ENCODE data around the gene SV2C. TPM values are rescaled to one million over a fixed set of nuclear protein-coding genes. Genes with fewer than 3 reads are reported as not detected.
"Not testable (repeated sequence)": the region's sequence is repeated elsewhere in the genome, so short reads cannot be mapped to it uniquely, and the experiment has no call there.

SV2C gene
- polyA plus RNA-seq, 1 donor: 3.0 TPM

GRCh38 chr5:76074487-76075065 lies 8.6 kb upstream of the SV2C start:
- WGBS (ENCODE audit: insufficient coverage, low lambda C conversion rate): 67% methylated on average over 1 of the region's 2 CpGs
- H3K27me3 ChIP-seq (ENCODE audit: control insufficient read depth, insufficient read depth, low read length): peaks cover 10% of the 10 kb centered on the region
- DNase-seq: no peak

GRCh38 chr5:76081811-76082771 lies 1.1 kb upstream of the SV2C start:
- Histone ChIP-seq H3K9me3 (ENCODE audit: control insufficient read depth, low read depth, low read length) (no peaks in the 10 kb centered on the region), H3K27me3 (ENCODE audit: control insufficient read depth, insufficient read depth, low read length) (peaks cover 70% of the 10 kb centered on the region), H3K27ac (ENCODE audit: low read length) (no peak overlapping the region), H3K4me1 (ENCODE audit: control insufficient read depth, insufficient read depth, low read length) (no peaks in the 10 kb centered on the region), H3K36me3 (ENCODE audit: control insufficient read depth, insufficient read depth, low read length) (no peaks in the 10 kb centered on the region), H3K4me3 (ENCODE audit: low read length) (no peak overlapping the region)
- DNase-seq: no peak
- WGBS (ENCODE audit: insufficient coverage, low lambda C conversion rate): 11% methylated on average over 1 of the region's 45 CpGs

More at GRCh38 chr5:76074487-76075065, 8.6 kb upstream of the SV2C start:
- H3K36me3 ChIP-seq (ENCODE audit: control insufficient read depth, insufficient read depth, low read length): no peaks in the 10 kb centered on the region
- H3K4me1 ChIP-seq (ENCODE audit: control insufficient read depth, insufficient read depth, low read length): no peaks in the 10 kb centered on the region
- H3K9me3 ChIP-seq (ENCODE audit: control insufficient read depth, low read depth, low read length): no peaks in the 10 kb centered on the region
- H3K27ac ChIP-seq (ENCODE audit: low read length): no peak overlapping the region
- H3K4me3 ChIP-seq (ENCODE audit: low read length): no peak overlapping the region

- no peak for DNase-seq
- WGBS (ENCODE audit: insufficient coverage, low lambda C conversion rate): 7% methylated on average over 3 of the region's 50 CpGs
- Histone ChIP-seq H3K4me1 (ENCODE audit: control insufficient read depth, insufficient read depth, low read length) (no peaks in the 10 kb centered on the region), H3K27ac (ENCODE audit: low read length) (no peak overlapping the region), H3K27me3 (ENCODE audit: control insufficient read depth, insufficient read depth, low read length) (peaks cover 68% of the 10 kb centered on the region), H3K36me3 (ENCODE audit: control insufficient read depth, insufficient read depth, low read length) (no peaks in the 10 kb centered on the region), H3K4me3 (ENCODE audit: low read length) (peak overlapping the region; percentile 23), H3K9me3 (ENCODE audit: control insufficient read depth, low read depth, low read length) (no peaks in the 10 kb centered on the region)
These were observed 642 bp downstream of the SV2C start for GRCh38 chr5:76083555-76084495.

- Histone ChIP-seq H3K27ac (ENCODE audit: low read length) (no peak overlapping the region), H3K4me1 (ENCODE audit: control insufficient read depth, insufficient read depth, low read length) (no peaks in the 10 kb centered on the region), H3K9me3 (ENCODE audit: control insufficient read depth, low read depth, low read length) (no peaks in the 10 kb centered on the region), H3K36me3 (ENCODE audit: control insufficient read depth, insufficient read depth, low read length) (no peaks in the 10 kb centered on the region), H3K4me3 (ENCODE audit: low read length) (no peak overlapping the region), H3K27me3 (ENCODE audit: control insufficient read depth, insufficient read depth, low read length) (peaks cover 68% of the 10 kb centered on the region)
- no peak for DNase-seq
- no CpG with 5 or more reads among the region's 74 CpGs for WGBS (ENCODE audit: insufficient coverage, low lambda C conversion rate)
These were observed 1.5 kb downstream of the SV2C start for GRCh38 chr5:76084496-76085242.

GRCh38 chr5:76085243-76085579 lies 2.0 kb downstream of the SV2C start:
- no peaks in the 10 kb centered on the region for H3K4me1 ChIP-seq (ENCODE audit: control insufficient read depth, insufficient read depth, low read length)
- H3K27me3 ChIP-seq (ENCODE audit: control insufficient read depth, insufficient read depth, low read length): peaks cover 67% of the 10 kb centered on the region
- no peak for DNase-seq
- no peak overlapping the region for H3K4me3 ChIP-seq (ENCODE audit: low read length)
- H3K9me3 ChIP-seq (ENCODE audit: control insufficient read depth, low read depth, low read length): no peaks in the 10 kb centered on the region
- no peak overlapping the region for H3K27ac ChIP-seq (ENCODE audit: low read length)
- 40% methylated on average over 1 of the region's 7 CpGs for WGBS (ENCODE audit: insufficient coverage, low lambda C conversion rate)
- H3K36me3 ChIP-seq (ENCODE audit: control insufficient read depth, insufficient read depth, low read length): no peaks in the 10 kb centered on the region

- H3K4me1 ChIP-seq (ENCODE audit: control insufficient read depth, insufficient read depth, low read length): no peaks in the 10 kb centered on the region
- H3K4me3 ChIP-seq (ENCODE audit: low read length): no peak overlapping the region
- peaks cover 58% of the 10 kb centered on the region for H3K27me3 ChIP-seq (ENCODE audit: control insufficient read depth, insufficient read depth, low read length)
- no peaks in the 10 kb centered on the region for H3K36me3 ChIP-seq (ENCODE audit: control insufficient read depth, insufficient read depth, low read length)
- H3K9me3 ChIP-seq (ENCODE audit: control insufficient read depth, low read depth, low read length): no peaks in the 10 kb centered on the region
- WGBS (ENCODE audit: insufficient coverage, low lambda C conversion rate): no CpG with 5 or more reads among the region's 4 CpGs
- no peak overlapping the region for H3K27ac ChIP-seq (ENCODE audit: low read length)
- no peak for DNase-seq
These were observed 2.9 kb downstream of the SV2C start for GRCh38 chr5:76086095-76086494.

- 100% methylated on average over 1 of the region's 2 CpGs for WGBS (ENCODE audit: insufficient coverage, low lambda C conversion rate)
- peaks cover 32% of the 10 kb centered on the region for H3K27me3 ChIP-seq (ENCODE audit: control insufficient read depth, insufficient read depth, low read length)
- DNase-seq; H3K36me3 ChIP-seq (ENCODE audit: control insufficient read depth, insufficient read depth, low read length); H3K4me1 ChIP-seq (ENCODE audit: control insufficient read depth, insufficient read depth, low read length); H3K9me3 ChIP-seq (ENCODE audit: control insufficient read depth, low read depth, low read length); H3K4me3 ChIP-seq (ENCODE audit: low read length); H3K27ac ChIP-seq (ENCODE audit: low read length): not testable (repeated sequence)
These were observed 6.0 kb downstream of the SV2C start for GRCh38 chr5:76089156-76089555.

- H3K36me3 ChIP-seq (ENCODE audit: control insufficient read depth, insufficient read depth, low read length): no peaks in the 10 kb centered on the region
- DNase-seq: no peak
- no CpG with 5 or more reads among the region's 1 CpG for WGBS (ENCODE audit: insufficient coverage, low lambda C conversion rate)
These were observed 8.2 kb downstream of the SV2C start for GRCh38 chr5:76091351-76091750.

GRCh38 chr5:76099286-76099702 lies 16.1 kb downstream of the SV2C start:
- Histone ChIP-seq H3K4me1 (ENCODE audit: control insufficient read depth, insufficient read depth, low read length) (no peaks in the 10 kb centered on the region), H3K4me3 (ENCODE audit: low read length) (no peak overlapping the region), H3K27ac (ENCODE audit: low read length) (no peak overlapping the region), H3K36me3 (ENCODE audit: control insufficient read depth, insufficient read depth, low read length) (no peaks in the 10 kb centered on the region), H3K9me3 (ENCODE audit: control insufficient read depth, low read depth, low read length) (no peaks in the 10 kb centered on the region), H3K27me3 (ENCODE audit: control insufficient read depth, insufficient read depth, low read length) (no peaks in the 10 kb centered on the region)
- DNase-seq: no peak
- no CpG with 5 or more reads among the region's 2 CpGs for WGBS (ENCODE audit: insufficient coverage, low lambda C conversion rate)

More at GRCh38 chr5:76091351-76091750, 8.2 kb downstream of the SV2C start:
- H3K9me3 ChIP-seq (ENCODE audit: control insufficient read depth, low read depth, low read length): no peaks in the 10 kb centered on the region
- peaks cover 13% of the 10 kb centered on the region for H3K27me3 ChIP-seq (ENCODE audit: control insufficient read depth, insufficient read depth, low read length)
- H3K4me3 ChIP-seq (ENCODE audit: low read length): no peak overlapping the region
- H3K4me1 ChIP-seq (ENCODE audit: control insufficient read depth, insufficient read depth, low read length): no peaks in the 10 kb centered on the region
- H3K27ac ChIP-seq (ENCODE audit: low read length): no peak overlapping the region
